Rectal smooth muscle tissue (tissue), 1 donor: ENCODE measurements around the gene OLFML2A.

ENCODE experiments used
- H3K27ac ChIP-seq: one replicate; pipeline ENCODE4 v1.7.0; 2013; ENCODE audit warnings: low read depth, low read length, inconsistent platforms
- H3K27me3 ChIP-seq: one replicate; pipeline ENCODE4 v1.7.0; 2013; ENCODE audit warnings: low read length; ENCODE audit not compliant: control insufficient read depth, insufficient read depth
- H3K36me3 ChIP-seq: one replicate; pipeline ENCODE4 v1.7.0; 2013; ENCODE audit warnings: low read length; ENCODE audit not compliant: control insufficient read depth, insufficient read depth
- H3K4me1 ChIP-seq: one replicate; pipeline ENCODE4 v1.7.0; 2013; ENCODE audit warnings: low read length; ENCODE audit not compliant: control insufficient read depth, insufficient read depth
- H3K4me3 ChIP-seq: one replicate; pipeline ENCODE4 v1.7.0; 2013; ENCODE audit warnings: low read length
- H3K9ac ChIP-seq: one replicate; pipeline ENCODE4 v1.7.0; 2013; ENCODE audit warnings: low read length

The OLFML2A gene

GRCh38 chr9:124859803-124860581, 83.1 kb downstream of the OLFML2A start:
- Histone ChIP-seq H3K4me3 (peak overlapping the region; percentile 69), H3K9ac (peak overlapping the region; percentile 14), H3K27ac (no peak overlapping the region)

GRCh38 chr9:124860582-124861341, 83.8 kb downstream of the OLFML2A start:
- Histone ChIP-seq H3K9ac (peak overlapping the region; percentile 28), H3K27ac (peak overlapping the region; percentile 90), H3K4me1 (peaks cover 11% of the 10 kb centered on the region), H3K27me3 (no peaks in the 10 kb centered on the region), H3K36me3 (peaks cover 28% of the 10 kb centered on the region), H3K4me3 (peak overlapping the region; percentile 69)

More at GRCh38 chr9:124859803-124860581, 83.1 kb downstream of the OLFML2A start:
- peaks cover 11% of the 10 kb centered on the region for H3K4me1 ChIP-seq
- H3K36me3 ChIP-seq, result peaks cover 28% of the 10 kb centered on the region
- H3K27me3 ChIP-seq, result no peaks in the 10 kb centered on the region

GRCh38 chr9:124861342-124862229, 84.7 kb downstream of the OLFML2A start, which contains the start of the genes ARPC5L and RPL35:
Gene ARPC5L (plus strand): TSS chr9:124862130. CDS start chr9:124869291, 7,161 bp downstream.
Gene RPL35 (minus strand): TSS chr9:124861957. CDS start chr9:124861912, 45 bp downstream.
- Histone ChIP-seq H3K36me3 (peaks cover 28% of the 10 kb centered on the region), H3K27me3 (no peaks in the 10 kb centered on the region), H3K27ac (peak within 1 kb of the TSS; percentile 90), H3K9ac (peak within 1 kb of the TSS; percentile 98), H3K4me1 (peaks cover 11% of the 10 kb centered on the region), H3K4me3 (peak within 1 kb of the TSS; percentile 99)

- Histone ChIP-seq H3K36me3 (peaks cover 22% of the 10 kb centered on the region), H3K4me3 (no peak overlapping the region), H3K4me1 (peaks cover 16% of the 10 kb centered on the region), H3K27me3 (no peaks in the 10 kb centered on the region), H3K9ac (no peak overlapping the region), H3K27ac (no peak overlapping the region)
These were observed 86.5 kb downstream of the OLFML2A start for GRCh38 chr9:124863371-124863871.
